Placental epithelial cell (primary cell): ENCODE data around the gene LACTBL1. TPM values are rescaled to one million over a fixed set of nuclear protein-coding genes. Genes with fewer than 3 reads are reported as not detected.

Experiments
- total RNA-seq: library from RNA; depleted of rRNA; stranded (reverse); fragments of >200 nt; gene quantifications from 2 replicates; pipeline ENCODE4 v1.2.3, GENCODE V29; 2012

Gene LACTBL1
- total RNA-seq = not detected in 2 replicates

DNA sequence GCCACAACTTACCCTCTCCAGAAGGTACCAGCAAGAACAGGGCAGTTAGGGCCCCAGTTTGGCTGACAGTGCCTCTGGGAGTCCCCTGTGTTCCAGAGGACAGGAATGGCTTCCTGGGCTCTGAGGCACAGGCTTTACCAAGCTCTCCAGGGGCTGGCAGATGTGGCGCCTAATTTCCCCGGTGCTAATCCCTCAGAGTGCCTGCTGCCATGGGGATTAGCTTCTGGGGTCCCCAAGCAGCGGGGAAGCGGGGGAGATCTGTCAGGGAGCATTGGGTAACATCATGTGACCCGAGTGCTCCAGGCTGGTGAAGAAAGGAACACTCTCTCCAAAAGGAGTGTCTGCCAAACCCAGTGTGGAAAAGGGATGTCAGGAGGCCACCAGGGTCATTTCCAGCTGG lies at the start of gene LACTBL1:
Gene LACTBL1 (minus strand): TSS at position 107 of the 400 bp plus-strand sequence. CDS start 550 bp downstream, outside the sequence.

GRCh38 chr1:23019094-23019862 lies 46.6 kb upstream of the LACTBL1 start, which contains the start of gene KDM1A:
TSS of gene KDM1A (plus strand) at chr1:23019468. CDS start at chr1:23019597, 129 bp downstream.

Other genes with a start within 250 kb of the LACTBL1 start
- not detected in 2 replicates for gene TEX46, start 43.0 kb upstream of the LACTBL1 start, total RNA-seq
- 135 and 147 TPM in 2 replicates for gene KDM1A, start 46.6 kb upstream of the LACTBL1 start, total RNA-seq
- 15.3 and 23.3 TPM in 2 replicates for gene LUZP1, start 196.0 kb upstream of the LACTBL1 start, total RNA-seq
- under 0.01 and 0.76 TPM in 2 replicates for gene HTR1D, start 244.6 kb upstream of the LACTBL1 start, total RNA-seq